Measurements from ENCODE around the gene CYGB. TPM values are rescaled to one million over a fixed set of nuclear protein-coding genes. Genes with fewer than 3 reads are reported as not detected.
"Not testable (repeated sequence)": the region's sequence is repeated elsewhere in the genome, so short reads cannot be mapped to it uniquely, and the experiment has no call there.

The CYGB gene
- total RNA-seq, 1 donor from 2014 or later, result 10.0 TPM

DNA sequence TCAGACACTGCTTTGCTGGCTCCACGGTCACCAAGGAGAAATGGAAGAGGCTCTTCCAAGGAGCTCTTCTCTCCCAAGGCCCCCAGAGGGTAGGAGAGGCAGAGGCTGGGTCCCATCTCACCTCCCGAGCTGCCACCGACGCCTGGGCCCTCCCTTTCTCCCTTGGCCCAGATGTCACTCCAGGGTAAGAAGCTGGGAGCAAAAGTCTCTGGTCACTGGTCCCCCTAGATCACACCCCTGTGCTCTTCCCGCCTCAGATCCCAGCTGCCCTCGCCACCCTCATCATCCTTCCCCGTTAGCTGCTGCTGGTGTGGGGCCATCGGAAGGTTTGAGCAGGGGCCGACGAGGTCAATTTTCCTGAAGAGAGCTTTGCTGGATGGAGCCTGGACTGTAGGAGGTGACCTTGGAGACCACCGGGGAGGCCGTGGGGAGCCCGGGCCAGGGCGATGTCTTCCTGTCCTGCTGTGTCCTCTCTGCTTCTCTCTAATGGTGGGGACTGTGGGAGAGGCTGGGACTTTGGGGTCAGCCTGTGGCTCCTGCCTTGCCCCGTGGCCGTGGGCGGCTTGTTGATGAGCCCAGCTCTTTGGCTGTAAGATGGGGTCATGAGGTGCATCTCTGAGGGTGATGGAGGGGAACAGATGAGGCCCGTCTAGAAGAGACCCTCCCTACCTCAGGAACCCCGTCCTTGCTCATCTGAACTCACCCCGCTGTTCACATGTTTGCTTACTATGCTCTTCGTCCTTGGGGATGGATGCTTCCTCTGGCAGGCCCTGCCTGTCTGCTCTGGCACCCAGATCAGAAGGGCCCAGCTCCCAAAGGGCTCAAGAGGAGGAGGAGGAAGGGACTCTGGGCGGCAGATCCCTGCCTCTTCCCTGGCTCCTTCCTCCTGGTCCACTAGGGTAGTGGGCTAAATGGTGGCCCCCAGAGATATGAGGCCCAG, 24.9 kb downstream of the CYGB start:
- Mint-ChIP-seq H3K9me3 (no peaks in the 10 kb centered on the region), H3K27me3 (peaks cover 11% of the 10 kb centered on the region), H3K36me3 (no peaks in the 10 kb centered on the region), H3K4me1 (ENCODE audit: unreplicated experiment) (no peaks in the 10 kb centered on the region), H3K27ac (no peak overlapping the region), H3K4me3 (no peak overlapping the region)
- no peak for DNase-seq (ENCODE audit: extremely low spot score, unreplicated experiment)
- TF ChIP-seq, protein P1, sequence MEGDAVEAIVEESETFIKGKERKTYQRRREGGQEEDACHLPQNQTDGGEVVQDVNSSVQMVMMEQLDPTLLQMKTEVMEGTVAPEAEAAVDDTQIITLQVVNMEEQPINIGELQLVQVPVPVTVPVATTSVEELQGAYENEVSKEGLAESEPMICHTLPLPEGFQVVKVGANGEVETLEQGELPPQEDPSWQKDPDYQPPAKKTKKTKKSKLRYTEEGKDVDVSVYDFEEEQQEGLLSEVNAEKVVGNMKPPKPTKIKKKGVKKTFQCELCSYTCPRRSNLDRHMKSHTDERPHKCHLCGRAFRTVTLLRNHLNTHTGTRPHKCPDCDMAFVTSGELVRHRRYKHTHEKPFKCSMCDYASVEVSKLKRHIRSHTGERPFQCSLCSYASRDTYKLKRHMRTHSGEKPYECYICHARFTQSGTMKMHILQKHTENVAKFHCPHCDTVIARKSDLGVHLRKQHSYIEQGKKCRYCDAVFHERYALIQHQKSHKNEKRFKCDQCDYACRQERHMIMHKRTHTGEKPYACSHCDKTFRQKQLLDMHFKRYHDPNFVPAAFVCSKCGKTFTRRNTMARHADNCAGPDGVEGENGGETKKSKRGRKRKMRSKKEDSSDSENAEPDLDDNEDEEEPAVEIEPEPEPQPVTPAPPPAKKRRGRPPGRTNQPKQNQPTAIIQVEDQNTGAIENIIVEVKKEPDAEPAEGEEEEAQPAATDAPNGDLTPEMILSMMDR (conservative IDR thresholded peaks at IDR 0.05), result no peak

DNA sequence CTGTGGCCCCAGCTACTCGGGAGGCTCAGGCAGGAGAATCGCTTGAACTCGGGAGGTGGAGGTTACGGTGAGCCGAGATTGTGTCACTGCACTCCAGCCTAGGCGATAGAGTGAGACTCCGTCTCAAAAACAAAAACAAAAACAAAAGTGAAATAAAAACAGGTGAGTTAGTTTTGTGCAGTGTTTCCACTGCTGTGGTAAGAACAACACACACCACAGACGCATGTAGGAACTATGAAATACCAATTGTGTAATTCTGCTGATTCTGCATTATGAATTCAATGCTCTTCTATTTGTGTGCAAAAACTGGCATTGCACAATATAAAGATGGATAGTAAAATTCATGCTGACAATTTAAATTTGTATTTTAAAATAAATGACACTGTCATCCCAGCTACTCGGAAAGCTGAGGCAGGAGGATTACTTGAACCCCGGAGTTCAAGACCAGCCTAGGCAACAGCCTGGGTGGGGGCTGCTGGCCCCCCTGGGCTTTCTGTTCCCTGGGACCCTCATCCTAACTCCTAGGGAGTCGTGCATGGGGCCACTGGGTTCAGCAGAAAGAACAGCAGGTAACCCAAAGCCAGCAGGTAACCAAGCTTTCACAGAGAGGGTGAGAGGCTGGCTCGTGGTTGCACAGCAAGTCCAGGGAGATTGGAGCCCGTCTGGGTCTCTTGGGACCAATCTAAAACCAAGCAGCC, 25.7 kb downstream of the CYGB start:
- no peak for DNase-seq (ENCODE audit: extremely low spot score, unreplicated experiment)
- Mint-ChIP-seq H3K27me3 (peaks cover 13% of the 10 kb centered on the region), H3K4me1 (ENCODE audit: unreplicated experiment) (no peaks in the 10 kb centered on the region), H3K27ac (no peak overlapping the region), H3K4me3 (no peak overlapping the region), H3K9me3 (no peaks in the 10 kb centered on the region), H3K36me3 (no peaks in the 10 kb centered on the region)
- TF ChIP-seq, protein P1 (conservative IDR thresholded peaks at IDR 0.05), result no peak

DNA sequence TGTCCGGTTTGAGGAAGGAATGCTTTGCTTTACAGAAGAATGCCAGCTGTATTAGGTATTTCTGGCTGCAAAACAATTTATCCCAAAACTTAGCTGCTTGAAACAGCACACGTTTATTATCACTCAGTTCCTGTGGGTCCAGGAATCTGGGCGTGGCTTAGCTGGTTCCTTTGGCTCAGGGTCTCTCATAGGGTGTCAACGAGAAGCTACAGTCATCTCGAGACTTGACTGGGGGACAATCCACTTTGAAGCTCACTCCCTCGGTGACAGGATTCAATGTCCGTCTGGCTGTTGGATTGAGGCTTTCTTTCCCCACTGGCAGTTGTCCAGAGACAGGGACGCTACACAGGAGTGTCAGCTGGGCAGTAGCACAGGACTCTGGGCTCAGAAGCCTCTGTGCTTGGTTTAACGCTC, 26.7 kb downstream of the CYGB start:
- H3K27ac Mint-ChIP-seq, result no peak overlapping the region
- no peaks in the 10 kb centered on the region for H3K4me1 Mint-ChIP-seq (ENCODE audit: unreplicated experiment)
- no peaks in the 10 kb centered on the region for H3K36me3 Mint-ChIP-seq
- H3K4me3 Mint-ChIP-seq, result no peak overlapping the region
- DNase-seq (ENCODE audit: extremely low spot score, unreplicated experiment), result no peak
- H3K9me3 Mint-ChIP-seq, result no peaks in the 10 kb centered on the region
- TF ChIP-seq, protein P1 (conservative IDR thresholded peaks at IDR 0.05), result no peak
- H3K27me3 Mint-ChIP-seq, result peaks cover 13% of the 10 kb centered on the region

DNA sequence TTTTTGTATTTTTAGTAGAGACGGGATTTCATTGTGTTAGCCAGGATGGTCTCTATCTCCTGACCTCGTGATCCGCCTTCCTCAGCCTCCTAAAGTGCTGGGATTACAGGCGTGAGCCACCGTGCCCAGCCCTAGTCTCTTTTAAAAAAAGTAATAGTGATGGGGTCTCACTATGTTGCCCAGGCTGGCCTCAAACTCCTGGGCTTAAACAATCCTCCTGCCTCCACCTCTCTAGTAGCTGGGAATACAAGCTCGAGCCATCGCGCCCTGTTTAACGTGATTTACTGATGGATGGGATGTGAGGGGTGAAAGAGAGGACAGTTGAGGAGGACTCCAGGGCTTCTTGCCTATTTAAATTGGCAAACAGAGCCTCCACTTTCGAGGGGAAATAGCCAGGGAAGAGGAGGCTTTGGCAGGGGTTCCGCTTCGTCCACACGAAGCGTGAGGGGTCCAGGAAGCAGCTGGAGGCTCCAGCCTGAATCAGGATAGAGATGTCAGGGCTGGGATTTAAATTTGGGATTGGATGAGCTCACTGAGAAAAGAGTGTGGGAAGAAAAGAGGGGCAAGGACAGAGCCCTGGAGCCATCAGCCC, 28.9 kb downstream of the CYGB start:
- not testable (repeated sequence) for H3K4me3 Mint-ChIP-seq; H3K27ac Mint-ChIP-seq; H3K36me3 Mint-ChIP-seq; DNase-seq (ENCODE audit: extremely low spot score, unreplicated experiment); H3K9me3 Mint-ChIP-seq; H3K4me1 Mint-ChIP-seq (ENCODE audit: unreplicated experiment)
- H3K27me3 Mint-ChIP-seq, result peaks cover 15% of the 10 kb centered on the region

DNA sequence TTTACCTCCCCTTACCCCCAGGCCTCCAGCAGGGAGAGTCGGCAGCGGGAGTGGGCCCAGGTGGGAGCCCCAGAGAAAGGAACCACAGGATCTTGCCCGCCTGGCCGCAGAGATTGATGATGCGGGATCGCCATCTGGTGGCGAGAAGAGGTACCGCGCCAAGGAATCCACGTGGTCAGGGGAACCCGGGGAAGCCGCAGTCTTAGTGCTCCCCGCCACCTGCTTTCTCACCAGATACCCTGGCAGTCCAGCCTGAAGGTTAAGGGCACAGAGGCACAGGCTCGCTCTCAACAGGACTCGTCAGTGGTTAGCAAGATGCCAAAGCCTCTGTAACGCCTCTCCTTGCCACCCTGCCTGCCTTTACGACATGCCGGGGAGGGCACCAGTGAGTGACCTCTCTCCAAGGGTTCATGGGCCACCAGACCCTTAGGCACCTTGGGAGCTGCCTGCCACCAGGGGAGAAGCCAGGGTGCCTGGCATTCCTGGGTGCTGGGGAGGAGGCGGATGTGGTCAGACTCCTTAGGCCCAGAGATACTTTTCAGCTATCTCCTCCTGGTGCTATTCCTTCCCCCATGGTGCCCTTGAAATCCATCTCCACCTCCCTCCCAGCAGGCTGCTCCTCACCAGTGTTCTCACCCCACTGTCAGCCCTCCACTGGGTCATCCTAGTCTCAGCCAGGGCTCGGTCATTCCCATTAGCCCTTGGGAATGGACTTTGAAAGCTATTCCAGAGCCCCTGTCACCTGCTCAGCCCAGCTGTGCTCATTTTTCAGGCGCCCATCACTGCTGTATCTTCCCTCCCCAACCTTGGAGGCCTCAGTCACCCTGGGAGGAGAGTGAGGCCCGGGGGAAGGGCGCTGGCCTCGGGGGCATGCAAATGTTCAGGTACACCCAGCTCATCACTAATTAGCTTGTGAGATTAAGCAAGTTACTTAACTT, 30.8 kb downstream of the CYGB start:
- H3K4me3 Mint-ChIP-seq, result no peak overlapping the region

More for the DNA sequence above, 30.8 kb downstream of the CYGB start:
- H3K27ac Mint-ChIP-seq, result no peak overlapping the region
- peak; percentile 92 for DNase-seq (ENCODE audit: extremely low spot score, unreplicated experiment)
- TF ChIP-seq, protein P1 (conservative IDR thresholded peaks at IDR 0.05), result peak; percentile 98
- H3K27me3 Mint-ChIP-seq, result peaks cover 19% of the 10 kb centered on the region
- peaks cover 9% of the 10 kb centered on the region for H3K4me1 Mint-ChIP-seq (ENCODE audit: unreplicated experiment)
- H3K9me3 Mint-ChIP-seq, result no peaks in the 10 kb centered on the region
- no peaks in the 10 kb centered on the region for H3K36me3 Mint-ChIP-seq

All from type B pancreatic cell (in vitro differentiated cells).